Measurements from ENCODE around the gene CMTM3. TPM values are rescaled to one million over a fixed set of nuclear protein-coding genes. Genes with fewer than 3 reads are reported as not detected.

CMTM3 gene
- total and polyA plus RNA-seq, 9 of the 15 experiments (the other 6 are each of a cell fraction or from before 2014, with no cell fraction given), result 4.6 to 33.4 (median 17.5) TPM

DNA sequence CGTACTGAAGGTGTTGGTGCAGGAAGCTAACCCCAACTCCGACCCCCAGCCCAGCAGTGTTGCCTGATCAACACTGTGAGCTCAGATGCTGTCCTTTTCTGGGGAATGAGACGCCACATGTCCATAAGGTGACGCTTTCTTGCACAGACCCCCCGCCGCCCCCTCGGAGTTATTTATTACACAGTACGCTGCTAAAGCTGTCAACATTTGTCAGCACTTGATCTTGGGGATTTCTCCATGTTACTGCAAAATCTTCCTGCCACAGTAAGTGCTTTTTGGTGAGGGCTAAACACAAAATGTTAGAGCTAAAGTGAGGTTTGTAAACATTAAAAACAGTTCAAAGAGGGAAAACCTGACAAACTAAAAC, 15.9 kb downstream of the CMTM3 start (continued):
- TF ChIP-seq, protein P1, sequence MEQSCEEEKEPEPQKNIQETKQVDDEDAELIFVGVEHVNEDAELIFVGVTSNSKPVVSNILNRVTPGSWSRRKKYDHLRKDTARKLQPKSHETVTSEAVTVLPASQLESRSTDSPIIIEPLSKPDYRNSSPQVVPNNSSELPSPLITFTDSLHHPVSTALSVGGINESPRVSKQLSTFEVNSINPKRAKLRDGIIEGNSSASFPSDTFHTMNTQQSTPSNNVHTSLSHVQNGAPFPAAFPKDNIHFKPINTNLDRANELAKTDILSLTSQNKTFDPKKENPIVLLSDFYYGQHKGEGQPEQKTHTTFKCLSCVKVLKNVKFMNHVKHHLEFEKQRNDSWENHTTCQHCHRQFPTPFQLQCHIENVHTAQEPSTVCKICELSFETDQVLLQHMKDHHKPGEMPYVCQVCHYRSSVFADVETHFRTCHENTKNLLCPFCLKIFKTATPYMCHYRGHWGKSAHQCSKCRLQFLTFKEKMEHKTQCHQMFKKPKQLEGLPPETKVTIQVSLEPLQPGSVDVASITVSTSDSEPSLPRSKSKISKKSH (CRISPR knock-in tag; IDR thresholded peaks at IDR 0.05), result no peak
- no peak for TF ChIP-seq DNMT1 (IDR thresholded peaks at IDR 0.05)
- TF ChIP-seq HMG20B (CRISPR knock-in tag; IDR thresholded peaks at IDR 0.05), result no peak
- TF ChIP-seq, protein P2, sequence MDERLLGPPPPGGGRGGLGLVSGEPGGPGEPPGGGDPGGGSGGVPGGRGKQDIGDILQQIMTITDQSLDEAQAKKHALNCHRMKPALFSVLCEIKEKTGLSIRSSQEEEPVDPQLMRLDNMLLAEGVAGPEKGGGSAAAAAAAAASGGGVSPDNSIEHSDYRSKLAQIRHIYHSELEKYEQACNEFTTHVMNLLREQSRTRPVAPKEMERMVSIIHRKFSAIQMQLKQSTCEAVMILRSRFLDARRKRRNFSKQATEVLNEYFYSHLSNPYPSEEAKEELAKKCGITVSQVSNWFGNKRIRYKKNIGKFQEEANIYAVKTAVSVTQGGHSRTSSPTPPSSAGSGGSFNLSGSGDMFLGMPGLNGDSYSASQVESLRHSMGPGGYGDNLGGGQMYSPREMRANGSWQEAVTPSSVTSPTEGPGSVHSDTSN (CRISPR knock-in tag; IDR thresholded peaks at IDR 0.05; ENCODE audit: low read depth), result no peak
- TF ChIP-seq, protein P2 (tag; conservative IDR thresholded peaks at IDR 0.05; ENCODE audit: low read depth), result peak; percentile 84
- no peak for TF ChIP-seq SMAD3 (CRISPR knock-in tag; conservative IDR thresholded peaks at IDR 0.05)
- no peak for TF ChIP-seq ZNF586 (CRISPR knock-in tag; conservative IDR thresholded peaks at IDR 0.05)
- peak; percentile 14; the same call in 1 of the 2 replicates for TF ChIP-seq CXXC5 (CRISPR knock-in tag; IDR thresholded peaks at IDR 0.05)
- no peak for TF ChIP-seq GTF2A2 (tag; IDR thresholded peaks at IDR 0.05)
- TF ChIP-seq, protein P3, sequence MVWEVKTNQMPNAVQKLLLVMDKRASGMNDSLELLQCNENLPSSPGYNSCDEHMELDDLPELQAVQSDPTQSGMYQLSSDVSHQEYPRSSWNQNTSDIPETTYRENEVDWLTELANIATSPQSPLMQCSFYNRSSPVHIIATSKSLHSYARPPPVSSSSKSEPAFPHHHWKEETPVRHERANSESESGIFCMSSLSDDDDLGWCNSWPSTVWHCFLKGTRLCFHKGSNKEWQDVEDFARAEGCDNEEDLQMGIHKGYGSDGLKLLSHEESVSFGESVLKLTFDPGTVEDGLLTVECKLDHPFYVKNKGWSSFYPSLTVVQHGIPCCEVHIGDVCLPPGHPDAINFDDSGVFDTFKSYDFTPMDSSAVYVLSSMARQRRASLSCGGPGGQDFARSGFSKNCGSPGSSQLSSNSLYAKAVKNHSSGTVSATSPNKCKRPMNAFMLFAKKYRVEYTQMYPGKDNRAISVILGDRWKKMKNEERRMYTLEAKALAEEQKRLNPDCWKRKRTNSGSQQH (CRISPR knock-in tag; IDR thresholded peaks at IDR 0.05), result no peak
- TF ChIP-seq CBX1 (IDR thresholded peaks at IDR 0.05; ENCODE audit: low read depth), result no peak
- no peak for TF ChIP-seq SNIP1 (IDR thresholded peaks at IDR 0.05; ENCODE audit: low read depth)
